ENCODE data around the gene CFAP74.
"Not testable (repeated sequence)": the region's sequence is repeated elsewhere in the genome, so short reads cannot be mapped to it uniquely, and the experiment has no call there.

The CFAP74 gene

GRCh38 chr1:1943834-1944570, 59.6 kb downstream of the CFAP74 start:
- FAIRE-seq, result no peak

GRCh38 chr1:1942753-1943656, 60.6 kb downstream of the CFAP74 start:
- FAIRE-seq, result no peak

DNA sequence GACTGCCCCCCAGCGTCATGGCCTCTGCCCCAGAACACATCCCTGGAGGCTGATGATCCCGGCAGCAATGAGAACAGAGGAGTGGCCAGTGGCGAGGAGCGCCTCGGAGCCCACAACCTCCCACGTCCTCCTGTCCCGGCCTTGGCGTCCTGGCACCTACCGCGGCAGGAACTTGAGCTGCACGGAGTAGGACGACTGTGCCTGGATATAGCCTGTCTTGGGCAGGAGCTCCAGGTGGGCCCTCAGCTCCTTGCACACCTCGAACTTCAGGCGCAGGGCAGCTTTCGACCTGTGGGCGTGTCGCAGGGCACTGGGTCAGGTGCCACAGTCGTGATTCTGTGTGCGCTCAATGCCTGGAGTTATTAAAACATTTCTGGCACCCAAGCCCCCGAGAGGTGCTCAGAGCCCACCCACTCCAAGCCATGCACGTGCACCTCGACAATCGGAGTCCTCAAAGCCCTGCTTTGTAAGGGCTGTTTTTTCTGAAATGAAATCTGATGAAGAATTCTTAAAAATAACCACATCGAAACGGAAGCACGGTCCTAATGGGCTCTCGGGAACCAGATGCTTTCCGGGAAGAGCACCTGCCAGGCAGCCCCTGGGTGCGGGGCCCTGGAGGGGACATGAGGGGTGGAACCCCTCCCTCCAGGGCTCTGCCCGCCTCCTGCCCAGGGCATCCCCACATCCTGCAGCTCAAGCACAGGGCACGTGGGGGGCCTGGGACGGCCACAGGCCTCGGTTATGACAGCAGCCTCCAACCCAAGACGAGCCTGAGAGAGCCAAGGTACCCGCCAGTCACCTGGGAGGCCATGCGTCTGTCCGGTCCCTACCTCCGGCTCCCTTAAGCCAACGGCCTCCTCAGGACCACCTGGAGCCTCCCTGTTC, 61.5 kb downstream of the CFAP74 start:
- FAIRE-seq, result no peak

DNA sequence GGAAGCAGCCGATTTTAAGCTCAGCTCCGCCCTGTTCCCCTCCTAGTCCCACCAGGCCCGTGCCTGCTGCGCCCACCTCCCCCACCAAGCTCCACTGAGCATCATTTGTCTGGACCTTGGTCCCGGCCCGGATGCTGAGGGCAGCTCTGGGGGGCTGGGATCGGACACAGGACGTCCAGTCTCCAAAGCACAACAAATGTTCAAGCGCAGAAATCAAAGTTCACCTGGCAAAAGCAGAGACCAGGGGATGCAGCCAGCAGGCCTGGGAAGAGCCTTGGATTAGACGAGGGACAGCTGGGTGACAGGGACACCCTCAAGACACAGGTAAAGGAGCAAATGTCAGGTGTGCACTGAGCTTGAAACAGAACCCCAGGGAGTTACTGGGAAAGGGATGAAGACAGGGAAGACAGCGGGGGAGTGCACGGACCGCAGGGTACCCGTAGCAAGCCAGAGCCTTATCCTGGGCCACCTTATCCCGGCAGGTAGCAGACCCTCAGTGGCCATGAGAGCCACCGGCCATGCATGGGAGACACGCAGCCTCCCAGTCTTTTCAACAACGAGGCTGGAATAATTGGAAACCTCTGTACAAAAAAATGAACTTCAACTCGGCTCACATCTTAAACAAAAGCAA, 62.3 kb downstream of the CFAP74 start:
- FAIRE-seq, result no peak

GRCh38 chr1:1940123-1940425, 63.5 kb downstream of the CFAP74 start:
- no peak for FAIRE-seq

DNA sequence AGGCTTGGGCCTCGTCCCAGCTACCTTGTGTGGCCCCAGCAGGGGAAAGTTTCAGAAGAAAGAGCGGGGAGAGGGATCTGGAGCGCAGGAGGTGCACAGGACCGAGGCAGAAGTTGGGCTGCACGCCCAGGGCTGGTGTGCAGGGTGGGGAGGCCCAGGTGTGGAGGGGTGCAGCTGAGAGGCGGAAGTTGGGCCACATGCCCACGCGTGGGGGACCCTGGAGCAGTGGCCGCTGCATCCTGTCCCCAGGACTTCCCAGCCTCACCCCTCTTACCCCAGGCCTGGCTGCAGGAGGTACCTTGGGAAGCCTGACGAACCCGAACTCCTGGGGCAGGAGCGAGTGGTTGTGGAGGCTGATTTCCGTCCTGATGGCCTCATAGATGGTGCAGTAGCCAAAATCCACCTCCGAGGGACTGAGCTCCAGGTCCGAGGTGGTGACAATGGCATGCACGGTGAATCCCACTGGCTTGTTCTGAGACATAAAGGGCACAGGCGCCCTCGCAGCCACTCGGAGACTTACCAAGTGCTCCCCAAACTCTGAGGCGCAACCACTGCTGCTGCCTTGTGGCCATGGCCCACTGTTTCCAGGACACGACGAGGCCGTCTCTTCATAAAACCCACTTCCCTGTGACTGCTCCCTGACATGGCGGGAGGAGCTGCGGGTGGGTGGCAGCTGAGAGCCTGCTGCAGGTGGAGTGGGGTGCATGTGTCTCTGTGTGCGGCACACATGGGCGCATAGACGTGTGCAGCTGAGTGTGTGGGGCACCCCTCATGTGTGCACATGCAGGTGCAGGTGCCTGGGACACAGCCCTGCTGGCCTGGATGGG, 64.1 kb downstream of the CFAP74 start:
- no peak for FAIRE-seq

DNA sequence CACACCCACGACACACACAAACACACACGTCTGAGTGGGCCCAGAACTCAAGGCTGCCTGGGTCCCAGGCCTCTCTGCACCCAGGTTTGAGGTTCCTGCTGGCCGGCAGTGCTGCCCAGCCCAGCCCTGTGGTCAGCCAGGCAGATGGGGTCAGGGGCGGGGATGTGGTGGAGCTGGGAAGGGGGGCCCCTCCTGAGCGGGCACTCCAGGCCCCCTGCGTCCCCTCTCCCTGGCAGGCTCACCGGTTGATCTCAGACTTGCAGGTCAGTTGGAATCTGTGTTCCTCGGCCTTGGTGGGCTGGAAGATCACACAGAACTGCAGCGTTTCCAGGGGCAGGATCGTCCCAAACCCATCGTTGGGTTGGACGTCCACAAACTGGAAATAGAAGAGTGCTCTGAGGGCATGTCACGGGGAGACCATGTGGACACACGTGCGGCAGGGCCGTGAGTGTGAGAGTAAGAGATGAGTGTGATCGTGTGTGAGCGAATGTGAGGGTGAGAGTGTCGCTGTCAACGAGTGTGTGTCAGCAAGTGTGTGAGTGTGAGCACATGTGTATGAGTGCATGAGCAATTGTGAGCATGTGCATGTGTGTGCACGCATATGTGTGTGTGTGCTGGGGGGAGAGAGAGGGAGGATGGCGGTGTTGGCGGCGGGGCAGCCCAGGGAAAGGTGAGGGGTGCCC, 64.8 kb downstream of the CFAP74 start:
- no peak for FAIRE-seq

DNA sequence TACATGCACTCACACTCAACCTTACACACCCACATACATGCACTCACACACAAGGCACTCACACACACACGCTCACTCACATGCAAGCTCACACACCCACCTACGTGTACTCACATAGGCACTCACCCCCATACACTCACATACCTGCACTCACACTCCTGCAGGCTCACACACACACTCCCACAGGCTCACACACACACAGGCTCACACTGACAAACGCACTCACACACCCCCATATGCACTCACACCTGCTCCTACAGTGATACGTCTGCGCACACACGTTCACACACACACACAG, 65.4 kb downstream of the CFAP74 start:
- FAIRE-seq, result no peak

- FAIRE-seq, result no peak
Observed at GRCh38 chr1:1937549-1938275, 65.9 kb downstream of the CFAP74 start.

GRCh38 chr1:1937061-1937460, 66.5 kb downstream of the CFAP74 start:
- no peak for FAIRE-seq

DNA sequence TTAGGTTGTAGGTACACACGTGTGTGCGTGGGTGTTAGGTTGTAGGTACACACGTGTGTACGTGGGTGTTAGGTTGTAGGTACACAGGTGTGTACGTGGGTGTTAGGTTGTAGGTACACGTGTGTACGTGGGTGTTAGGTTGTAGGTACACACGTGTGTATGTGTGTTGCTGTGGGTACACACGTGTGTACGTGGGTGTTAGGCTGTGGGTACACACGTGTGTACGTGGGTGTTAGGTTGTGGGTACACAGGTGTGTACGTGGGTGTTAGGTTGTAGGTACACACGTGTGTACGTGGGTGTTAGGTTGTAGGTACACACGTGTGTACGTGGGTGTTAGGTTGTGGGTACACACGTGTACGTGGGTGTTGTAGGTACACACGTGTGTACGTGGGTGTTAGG, 68.7 kb downstream of the CFAP74 start:
- not testable (repeated sequence) for FAIRE-seq

DNA sequence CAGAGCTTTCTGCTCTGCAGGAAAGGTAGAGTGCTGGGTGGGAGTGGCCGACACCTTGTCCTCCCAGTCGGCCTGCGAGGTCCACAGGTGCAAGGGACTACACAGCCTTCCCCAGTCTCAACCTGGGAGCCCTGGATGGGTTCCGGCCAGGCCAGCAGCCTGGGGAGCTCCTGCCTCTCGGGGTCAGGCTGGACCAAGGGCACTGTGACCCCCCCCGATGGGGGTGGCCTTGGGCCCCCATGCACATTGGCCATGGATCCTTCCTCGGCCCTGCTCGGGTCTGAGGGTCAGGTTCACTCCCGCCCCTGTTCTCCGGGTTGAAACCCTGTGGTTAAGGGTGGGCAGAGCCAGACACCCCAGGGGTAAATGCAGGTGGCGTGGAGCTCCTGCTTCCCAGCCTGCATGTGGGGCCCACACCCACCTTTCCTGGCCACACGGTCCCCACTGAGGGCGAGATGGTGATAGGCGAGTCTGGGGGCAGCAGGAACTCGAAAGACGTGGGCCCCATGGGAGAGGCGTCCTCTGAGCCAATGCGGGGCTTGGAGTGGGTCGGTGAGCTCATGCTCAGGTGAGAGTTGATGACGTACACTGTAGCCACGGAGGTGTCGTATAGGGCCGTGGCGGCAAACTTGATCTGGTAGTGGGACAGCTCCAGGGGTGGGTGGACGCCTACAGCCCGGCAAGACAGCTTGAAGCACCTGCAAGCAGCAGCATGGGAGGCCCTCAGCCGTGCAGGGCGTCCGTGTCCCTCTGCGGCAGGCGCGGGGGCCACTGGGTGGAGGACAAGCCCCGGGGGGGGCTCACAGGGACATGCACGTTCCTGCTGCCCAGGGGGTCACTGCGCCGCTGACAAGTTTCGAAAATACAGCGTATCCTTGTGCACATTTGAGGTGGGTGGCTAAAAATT, 73.7 kb downstream of the CFAP74 start:
- FAIRE-seq, result no peak

DNA sequence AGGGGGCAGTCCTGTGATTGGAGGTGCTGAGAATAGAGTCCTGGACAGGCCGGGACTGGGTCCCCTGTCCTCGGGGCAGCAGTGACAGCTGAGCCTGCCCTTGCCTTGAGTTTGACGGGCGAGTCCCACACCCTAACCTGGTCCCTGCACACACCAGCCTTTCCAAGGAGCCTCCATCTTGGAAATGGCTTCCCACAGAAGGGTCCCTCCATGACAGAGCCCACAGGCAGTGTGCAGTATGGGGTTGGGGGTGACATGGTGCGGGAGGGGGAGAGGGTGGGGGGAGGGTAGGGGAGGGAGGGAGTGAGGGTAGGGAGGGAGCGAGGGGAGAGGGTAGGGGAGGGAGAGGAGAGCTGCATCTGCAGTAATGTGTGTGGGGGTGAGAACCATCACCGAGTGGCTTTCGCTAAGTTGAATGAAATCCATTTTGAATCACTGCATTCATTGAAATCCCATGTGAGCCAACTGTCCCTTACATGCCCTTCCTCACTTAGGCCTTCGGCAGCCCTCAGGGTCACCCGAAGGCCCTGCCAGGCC, 74.4 kb downstream of the CFAP74 start:
- no peak for FAIRE-seq

- FAIRE-seq, result no peak
Observed at GRCh38 chr1:1928231-1929101, 75.1 kb downstream of the CFAP74 start.

DNA sequence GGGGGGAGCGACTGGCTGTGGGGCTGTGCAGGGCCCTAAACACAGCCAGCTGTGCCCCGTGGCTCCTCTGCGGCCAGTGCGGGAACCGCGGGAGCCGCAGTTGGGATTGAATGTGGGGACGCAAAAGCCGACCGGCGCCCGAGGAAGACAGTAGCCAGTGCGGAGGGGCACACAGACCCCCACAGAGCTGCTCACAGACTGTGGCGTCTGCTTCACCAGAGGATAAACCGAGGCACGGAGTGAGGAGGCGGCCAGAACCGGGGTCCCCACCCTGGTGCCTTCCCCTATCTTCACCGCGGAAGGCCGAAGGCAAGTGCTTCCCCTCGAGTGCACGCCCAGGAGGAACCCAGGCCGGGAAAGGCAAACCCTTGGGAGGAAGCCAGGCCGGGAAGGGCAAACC, 75.8 kb downstream of the CFAP74 start:
- FAIRE-seq, result no peak

DNA sequence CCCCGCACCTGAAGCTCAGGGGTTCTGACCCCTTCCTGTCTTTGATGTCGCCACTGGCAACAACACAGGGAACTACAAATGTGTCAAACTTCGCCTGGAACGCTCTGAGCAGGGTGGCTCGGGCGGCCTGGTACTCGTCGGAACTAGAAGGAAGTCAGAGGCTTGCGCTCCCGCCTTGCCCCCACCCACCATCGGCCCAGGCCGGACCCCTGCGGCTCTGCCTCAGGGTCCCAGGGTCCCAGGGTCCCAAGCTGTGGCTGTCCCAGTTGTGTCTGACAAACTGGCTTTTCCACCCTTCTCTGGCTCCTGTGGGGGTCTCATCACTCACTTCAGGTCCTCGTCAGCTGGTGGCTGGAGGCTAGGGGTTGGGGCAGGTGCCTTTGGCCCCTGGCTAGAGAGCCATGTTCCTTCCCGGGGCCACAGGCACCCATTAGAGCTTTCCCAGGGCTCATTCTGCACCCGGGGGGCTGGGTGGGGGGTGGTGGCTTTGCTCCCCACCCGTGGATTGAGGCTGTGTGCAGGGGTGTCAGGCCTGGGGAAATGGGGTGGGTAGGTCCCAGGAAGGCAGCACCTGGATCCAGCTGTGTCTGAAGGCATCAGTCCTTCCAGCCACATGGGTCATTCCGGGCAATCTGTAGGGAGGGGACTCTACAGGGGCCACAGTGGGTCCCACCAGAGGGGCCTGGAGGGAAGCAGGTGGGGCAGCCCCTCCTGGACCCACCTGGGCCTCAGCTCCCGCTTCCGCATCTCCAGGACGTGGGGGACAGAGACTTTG, 76.5 kb downstream of the CFAP74 start:
- FAIRE-seq, result no peak

GRCh38 chr1:1926346-1926811, 77.2 kb downstream of the CFAP74 start:
- FAIRE-seq, result no peak

Measured in endometrium (tissue), 2 donors.